Activated CD8-positive, alpha-beta T cell treated with anti-CD3 and anti-CD28 coated beads for 36 hours (primary cell): ENCODE data around the gene RBM14. TPM values are rescaled to one million over a fixed set of nuclear protein-coding genes. Genes with fewer than 3 reads are reported as not detected.

ENCODE experiments used
- ATAC-seq: fragments of 200-7000 bp; cut with Tn5 transposase; one replicate; pipeline ENCODE4 v1.10.0; 2021; ENCODE audit warnings: mild to moderate bottlenecking, moderate library complexity
- CTCF ChIA-PET: fragments of 350-600 bp; sonication (Branson Sonifier 250); formaldehyde crosslinking; loops from one replicate; lab custom pipeline; 2021; ENCODE audit warnings: antibody characterized with exemption; lab: Charles Lee
- POLR2A ChIA-PET: fragments of 350-600 bp; sonication (Branson Sonifier 250); formaldehyde crosslinking; loops from one replicate; lab custom pipeline; 2021; ENCODE audit warnings: antibody characterized with exemption; lab: Charles Lee
- DNase-seq: peaks from one replicate; pipeline ENCODE4 v3.0.0-alpha.2; 2020
- H3K27ac Mint-ChIP-seq: one replicate; pipeline ENCODE4 v1.8.0; 2021; ENCODE audit warnings: mild to moderate bottlenecking, mixed read lengths
- H3K27me3 Mint-ChIP-seq: one replicate; pipeline ENCODE4 v1.8.0; 2021; ENCODE audit warnings: mixed read lengths
- H3K36me3 Mint-ChIP-seq: one replicate; pipeline ENCODE4 v1.8.0; 2021; ENCODE audit warnings: low read depth, mixed read lengths
- H3K4me1 Mint-ChIP-seq: one replicate; pipeline ENCODE4 v1.8.0; 2021; ENCODE audit warnings: low read depth, mixed read lengths
- H3K4me3 Mint-ChIP-seq: one replicate; pipeline ENCODE4 v1.8.0; 2021; ENCODE audit warnings: mild to moderate bottlenecking, moderate library complexity, mixed read lengths
- H3K9me3 Mint-ChIP-seq: one replicate; pipeline ENCODE4 v1.8.0; 2021; ENCODE audit warnings: mixed read lengths
- CTCF ChIP-seq: fragments of 200-600 bp; IDR thresholded peaks from one replicate; pipeline ENCODE4 v1.8.0; 2022; ENCODE audit warnings: antibody characterized with exemption, mild to moderate bottlenecking
- intact Hi-C: fragments of 100-400 bp; cut with micrococcal nuclease; formaldehyde crosslinking; loops from one replicate; pipeline ENCODE4 v1.10.0; 2022
- total RNA-seq, 2 experiments: library from RNA; stranded (reverse); gene quantifications; one replicate each; pipeline ENCODE4 v1.2.3, GENCODE V29; 2021

Gene RBM14
- total RNA-seq, 2 experiments from 2014 or later: 153 to 159 TPM

- TF ChIP-seq CTCF: no peak
- POLR2A ChIA-PET: interaction anchor here (0.7 to 3.0 kb wide), 4 partner anchors 10 to 88 kb away, joined by 3 to 10 read pairs (median 4); partner anchors contain the start of gene RBM14
- H3K9me3 Mint-ChIP-seq: no peaks in the 10 kb centered on the region
- CTCF ChIA-PET: interaction anchor here (0.7 to 5.8 kb wide), 8 partner anchors 12 to 170 kb away, joined by 3 to 67 read pairs (median 8); partner anchors contain the start of genes CTSF, MRPL11, NPAS4 and RBM4
- H3K27me3 Mint-ChIP-seq: no peaks in the 10 kb centered on the region
- ATAC-seq: no peak
- H3K4me1 Mint-ChIP-seq: peaks cover 24% of the 10 kb centered on the region
- H3K4me3 Mint-ChIP-seq: no peak overlapping the region
- no peak for DNase-seq
- H3K36me3 Mint-ChIP-seq: no peaks in the 10 kb centered on the region
- H3K27ac Mint-ChIP-seq: no peak overlapping the region
- intact Hi-C loops: loop anchor here (5.0 kb wide), 1 partner anchor 86 kb away; the partner anchor contains the start of gene RBM4B
Measured at GRCh38 chr11:66591175-66591574, 25.3 kb upstream of the RBM14 start.

- intact Hi-C loops: loop anchor here (5.0 kb wide), 1 partner anchor 85 kb away; the partner anchor contains the start of gene RBM4B
- peak; percentile 75 for TF ChIP-seq CTCF
- H3K27me3 Mint-ChIP-seq: no peaks in the 10 kb centered on the region
- peak within 1 kb of the TSS; percentile 99 for H3K4me3 Mint-ChIP-seq
- H3K27ac Mint-ChIP-seq: peak within 1 kb of the TSS; percentile 97
- ChIA-PET POLR2A (interaction anchor here (1.0 to 3.0 kb wide), 5 partner anchors 23 to 85 kb away, joined by 5 to 14 read pairs (median 10); partner anchors contain the start of genes RBM14 and RBM4B), CTCF (interaction anchor here (0.8 to 5.8 kb wide), 19 partner anchors 8 to 250 kb away, joined by 3 to 67 read pairs (median 5); partner anchors contain the start of genes CTSF, RBM4, RBM4B and ZDHHC24)
- peak; percentile 98 for ATAC-seq
- peaks cover 24% of the 10 kb centered on the region for H3K4me1 Mint-ChIP-seq
- H3K9me3 Mint-ChIP-seq: no peaks in the 10 kb centered on the region
- no peaks in the 10 kb centered on the region for H3K36me3 Mint-ChIP-seq
- DNase-seq: peak; percentile 99
Measured at GRCh38 chr11:66592457-66593302, 23.8 kb upstream of the RBM14 start, which contains the start of the genes CCDC87 and CCS. TSS of gene CCDC87 (minus strand) at chr11:66593063. CDS start at chr11:66593015, 48 bp downstream. TSS of gene CCS (plus strand) at chr11:66593185. CDS start at chr11:66593262, 77 bp downstream.

- ChIA-PET CTCF (interaction anchor here (1.1 to 5.8 kb wide), 13 partner anchors 9 to 222 kb away, joined by 3 to 67 read pairs (median 7); partner anchors contain the start of genes CTSF, MRPL11, RBM4 and RBM4B), POLR2A (interaction anchor here (0.8 to 2.8 kb wide), 8 partner anchors 9 to 113 kb away, joined by 3 to 14 read pairs (median 4); partner anchors contain the start of genes DPP3, RBM14 and RBM4B)
- no peaks in the 10 kb centered on the region for H3K27me3 Mint-ChIP-seq
- no peaks in the 10 kb centered on the region for H3K36me3 Mint-ChIP-seq
- TF ChIP-seq CTCF: no peak
- peaks cover 24% of the 10 kb centered on the region for H3K4me1 Mint-ChIP-seq
- peak overlapping the region; percentile 99 for H3K4me3 Mint-ChIP-seq
- intact Hi-C loops: loop anchor here (5.0 kb wide), 1 partner anchor 84 kb away; the partner anchor contains the start of gene RBM4B
- ATAC-seq: peak; percentile 5
- H3K9me3 Mint-ChIP-seq: no peaks in the 10 kb centered on the region
- peak; percentile 11 for DNase-seq
- peak overlapping the region; percentile 97 for H3K27ac Mint-ChIP-seq
Measured at GRCh38 chr11:66593303-66593635, 23.2 kb upstream of the RBM14 start.

GRCh38 chr11:66593650-66594049, 22.8 kb upstream of the RBM14 start:
- CTCF ChIA-PET: interaction anchor here (0.9 to 5.8 kb wide), 7 partner anchors 14 to 230 kb away, joined by 3 to 67 read pairs (median 3); partner anchors contain the start of genes CTSF, MRPL11 and RBM4B

More at GRCh38 chr11:66593650-66594049, 22.8 kb upstream of the RBM14 start:
- Mint-ChIP-seq H3K9me3 (no peaks in the 10 kb centered on the region), H3K4me1 (peaks cover 24% of the 10 kb centered on the region), H3K36me3 (no peaks in the 10 kb centered on the region), H3K27me3 (no peaks in the 10 kb centered on the region), H3K27ac (peak overlapping the region; percentile 97), H3K4me3 (peak overlapping the region; percentile 99)
- no peak for ATAC-seq
- DNase-seq: no peak
- no peak for TF ChIP-seq CTCF
- POLR2A ChIA-PET: interaction anchor here (0.8 to 2.8 kb wide), 8 partner anchors 9 to 114 kb away, joined by 3 to 14 read pairs (median 4); partner anchors contain the start of genes DPP3, RBM14 and RBM4B
- intact Hi-C loops: loop anchor here (5.0 kb wide), 1 partner anchor 84 kb away; the partner anchor contains the start of gene RBM4B
